NT2/D1 (cell line): ENCODE measurements around the gene SLC12A8.

ENCODE experiments used
- YY1 ChIP-seq: IDR thresholded peaks from 2 replicates; pipeline ENCODE4 v1.6.1; 2011; ENCODE audit not compliant: insufficient read length, insufficient read depth
- ZNF274 ChIP-seq: IDR thresholded peaks from 2 replicates; pipeline ENCODE4 v1.6.1; 2011; ENCODE audit warnings: mild to moderate bottlenecking, low read depth, low read length

DNA sequence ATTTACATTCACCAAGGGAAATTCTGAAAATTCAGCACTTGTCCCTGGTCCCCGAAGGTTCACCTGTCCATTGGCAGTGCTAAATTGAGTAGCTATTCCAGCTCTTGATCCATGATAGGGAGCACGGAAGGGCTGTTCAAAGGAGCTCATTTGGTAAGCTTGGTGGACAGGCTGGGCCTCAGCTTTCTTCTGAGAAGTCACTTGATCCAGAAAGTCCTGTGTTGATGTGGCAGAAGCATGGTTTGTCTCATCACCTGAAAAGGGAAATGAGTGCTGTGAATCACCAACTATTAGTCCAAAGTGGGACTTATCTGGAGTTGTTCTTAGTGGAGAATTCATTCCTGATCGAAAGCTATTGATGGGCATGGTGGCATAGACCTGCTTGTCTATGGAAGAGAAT, 19.9 kb upstream of the SLC12A8 start:
- TF ChIP-seq YY1 (no peak), ZNF274 (no peak)
